ENCODE results near the gene DNAJC22.
"Not testable (repeated sequence)": the region's sequence is repeated elsewhere in the genome, so short reads cannot be mapped to it uniquely, and the experiment has no call there.

Gene DNAJC22

DNA sequence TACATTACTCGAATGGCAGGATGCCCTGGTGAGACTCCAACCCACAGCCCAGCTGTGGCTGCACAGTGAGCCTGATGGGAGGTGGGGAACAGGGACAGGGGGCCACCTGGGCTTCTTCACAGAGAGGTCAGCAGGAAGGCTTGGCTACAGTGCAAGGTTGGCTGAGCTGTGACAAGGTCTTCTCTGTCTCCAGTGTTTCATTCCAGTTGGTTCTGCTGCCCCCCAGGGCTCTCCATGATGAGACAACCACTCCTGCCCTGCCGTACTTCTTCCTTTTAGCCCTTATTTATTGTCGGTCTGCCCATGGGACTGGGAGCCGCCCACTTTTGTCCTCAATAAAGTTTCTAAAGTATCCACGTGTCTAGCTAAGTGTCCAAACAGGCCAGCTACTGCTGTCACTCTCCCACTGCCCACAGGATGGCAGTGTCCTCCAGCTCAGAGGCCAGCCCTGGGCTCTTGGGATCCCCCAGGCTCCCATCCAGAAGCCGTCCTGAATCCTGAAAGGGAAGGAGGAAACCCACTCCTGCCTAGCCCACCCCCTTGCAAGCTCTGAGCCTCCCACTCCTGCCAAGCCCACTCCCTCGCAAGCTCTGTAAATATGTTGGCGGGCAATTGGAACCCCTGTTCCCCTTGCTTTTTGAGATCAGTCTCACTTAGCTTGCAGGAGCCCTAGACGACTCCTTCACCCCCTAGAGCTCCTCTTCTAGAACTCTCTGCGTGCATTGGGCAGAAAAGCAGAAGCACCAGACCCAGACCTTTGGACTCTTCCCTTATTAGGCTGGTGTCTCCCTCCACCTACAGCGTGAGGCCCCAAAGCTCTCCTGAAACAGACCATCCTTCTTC is 15.1 kb upstream of the DNAJC22 start:
- peak; percentile 84 for DNase-seq (ENCODE audit: low spot score)

DNA sequence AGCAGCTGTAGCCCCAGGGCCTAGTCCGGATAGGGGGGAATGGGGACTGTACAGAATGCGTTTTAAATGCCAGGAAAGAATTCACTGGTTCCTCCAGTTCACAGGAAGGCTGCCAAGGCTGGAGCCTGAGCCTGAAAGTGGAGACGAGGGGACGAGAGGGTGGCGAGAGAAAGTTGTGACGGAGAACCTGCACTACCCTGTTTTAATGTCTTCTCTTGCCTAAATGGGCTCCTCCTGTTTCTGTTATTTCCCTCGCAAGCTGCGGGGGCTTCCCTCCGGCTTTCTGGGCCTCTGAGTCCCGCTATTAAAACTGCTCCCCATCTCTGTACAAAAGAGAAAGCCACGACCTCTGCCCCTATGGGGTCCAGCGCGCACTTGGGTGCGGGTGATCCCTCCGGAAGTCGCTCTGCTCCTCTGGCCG is 14.2 kb upstream of the DNAJC22 start:
- DNase-seq (ENCODE audit: low spot score): no peak

DNA sequence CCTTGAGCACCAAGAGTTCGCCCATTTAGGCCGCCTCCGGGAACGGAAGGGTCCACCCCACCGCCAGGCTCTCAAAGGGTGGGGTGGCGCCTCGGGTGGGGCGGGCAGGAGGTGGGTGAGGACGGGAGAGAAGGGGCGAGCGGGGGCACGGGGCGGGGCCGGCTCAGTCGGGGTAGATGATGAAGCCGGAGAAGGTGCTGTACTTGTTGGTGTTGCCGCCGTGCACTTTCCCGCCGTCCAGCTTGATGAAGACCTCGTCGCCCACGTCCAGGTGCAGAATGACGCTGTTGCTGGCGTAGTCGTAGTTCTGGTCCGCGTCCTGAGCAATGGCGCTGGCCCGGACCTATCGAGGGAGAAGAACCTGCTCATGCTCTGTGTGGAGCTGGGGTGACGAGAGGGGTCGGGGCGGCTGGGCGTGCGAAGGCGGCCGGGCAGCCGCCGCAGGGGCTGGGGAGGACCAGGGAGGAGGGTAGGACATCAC is 13.8 kb upstream of the DNAJC22 start:
- no peak for DNase-seq (ENCODE audit: low spot score)

DNA sequence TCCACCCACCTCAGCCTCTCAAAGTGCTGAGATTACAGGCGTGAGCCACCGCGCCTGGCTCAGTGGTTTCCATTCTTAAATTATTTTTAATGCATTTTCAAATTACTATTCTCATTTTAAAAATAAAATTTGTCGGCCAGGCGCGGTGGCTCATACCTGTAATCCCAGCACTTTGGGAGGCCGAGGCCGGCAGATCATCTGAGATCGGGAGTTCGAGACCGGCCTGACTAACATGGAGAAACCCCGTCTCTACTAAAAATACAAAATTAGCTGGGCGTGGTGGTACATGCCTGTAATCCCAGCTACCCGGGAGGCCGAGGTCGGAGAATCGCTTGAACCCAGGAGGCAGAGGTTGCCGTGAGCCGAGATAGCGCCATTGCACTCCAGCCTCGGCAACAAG is 12.9 kb upstream of the DNAJC22 start:
- not testable (repeated sequence) for DNase-seq (ENCODE audit: low spot score)

DNA sequence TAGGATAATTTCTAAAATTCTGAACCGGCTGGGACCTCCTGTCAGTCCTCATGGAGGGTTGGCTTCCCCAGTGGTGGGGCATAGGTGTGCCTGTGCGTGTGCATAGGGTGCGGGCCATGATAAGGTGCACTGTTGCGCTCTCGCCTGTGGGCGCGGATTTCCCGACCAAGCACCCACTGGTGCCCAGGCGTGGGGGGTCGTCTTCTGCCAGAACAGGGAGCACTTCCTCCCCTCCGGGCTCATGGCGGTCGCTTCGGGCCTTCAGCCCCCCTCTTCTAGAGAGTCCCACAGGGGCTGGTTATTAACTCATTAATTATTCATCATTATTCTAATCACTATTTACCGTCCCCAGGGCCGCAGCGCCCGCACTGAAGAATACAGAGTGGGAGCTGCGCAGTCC is 12.5 kb upstream of the DNAJC22 start:
- DNase-seq (ENCODE audit: low spot score): no peak

DNA sequence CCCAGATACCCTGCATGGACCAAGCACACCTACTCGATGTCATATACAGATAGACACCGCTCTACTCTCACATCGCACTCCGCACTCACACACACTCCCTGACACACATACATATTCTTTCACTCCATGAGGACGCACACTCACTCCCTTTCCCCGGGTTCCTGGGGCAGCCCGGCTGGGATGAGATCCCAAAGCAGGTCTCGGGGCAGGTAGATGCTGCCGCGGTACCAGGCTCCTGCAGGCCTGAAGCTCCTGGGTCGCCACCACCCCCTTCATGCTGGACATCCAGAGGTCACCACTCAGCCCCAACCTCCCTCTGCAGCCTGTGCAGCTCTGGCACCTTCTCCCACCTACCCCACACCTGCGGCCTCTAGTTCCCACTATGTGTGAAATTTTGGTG is 12.0 kb upstream of the DNAJC22 start:
- DNase-seq (ENCODE audit: low spot score): no peak

DNA sequence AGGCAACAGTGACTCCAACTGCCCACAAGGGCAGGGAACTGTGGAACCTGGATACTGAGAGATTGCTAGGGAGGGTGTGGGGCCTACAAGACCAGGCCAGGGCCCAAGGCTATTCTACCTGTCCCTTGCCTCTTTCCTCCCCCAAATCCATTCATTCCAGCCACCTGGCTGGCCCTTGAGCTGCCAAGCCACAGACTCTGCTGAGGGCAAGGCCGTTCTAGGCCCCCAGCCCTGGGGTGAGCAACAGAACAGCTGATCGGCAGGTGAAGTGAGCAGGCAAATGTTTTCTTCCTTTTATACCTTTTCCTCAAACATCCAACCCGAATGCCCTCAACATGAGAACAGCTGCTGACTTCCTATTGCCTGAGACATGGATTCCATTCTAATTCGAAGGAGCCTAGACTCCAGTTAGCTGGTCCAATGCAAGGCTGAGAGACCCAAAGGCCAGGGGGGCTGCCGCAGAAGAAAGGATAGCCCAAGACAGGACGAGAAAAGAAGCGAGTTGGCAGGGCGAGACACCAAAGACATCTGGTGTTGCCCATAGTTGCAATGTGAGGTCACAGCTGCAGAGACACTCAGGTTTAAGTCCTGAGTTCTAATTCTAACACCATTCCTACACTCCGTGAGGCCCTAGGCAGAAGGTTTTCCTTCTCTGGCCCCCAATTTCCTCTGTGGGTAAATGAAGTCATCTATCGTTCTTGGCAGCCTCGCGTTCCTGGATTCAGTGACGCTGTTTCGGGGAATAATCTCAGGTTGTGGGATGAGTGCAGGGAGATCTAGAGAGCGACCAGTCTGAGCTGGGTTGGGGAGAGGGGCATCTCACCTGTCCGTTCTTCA is 11.4 kb upstream of the DNAJC22 start:
- DNase-seq (ENCODE audit: low spot score): no peak

DNA sequence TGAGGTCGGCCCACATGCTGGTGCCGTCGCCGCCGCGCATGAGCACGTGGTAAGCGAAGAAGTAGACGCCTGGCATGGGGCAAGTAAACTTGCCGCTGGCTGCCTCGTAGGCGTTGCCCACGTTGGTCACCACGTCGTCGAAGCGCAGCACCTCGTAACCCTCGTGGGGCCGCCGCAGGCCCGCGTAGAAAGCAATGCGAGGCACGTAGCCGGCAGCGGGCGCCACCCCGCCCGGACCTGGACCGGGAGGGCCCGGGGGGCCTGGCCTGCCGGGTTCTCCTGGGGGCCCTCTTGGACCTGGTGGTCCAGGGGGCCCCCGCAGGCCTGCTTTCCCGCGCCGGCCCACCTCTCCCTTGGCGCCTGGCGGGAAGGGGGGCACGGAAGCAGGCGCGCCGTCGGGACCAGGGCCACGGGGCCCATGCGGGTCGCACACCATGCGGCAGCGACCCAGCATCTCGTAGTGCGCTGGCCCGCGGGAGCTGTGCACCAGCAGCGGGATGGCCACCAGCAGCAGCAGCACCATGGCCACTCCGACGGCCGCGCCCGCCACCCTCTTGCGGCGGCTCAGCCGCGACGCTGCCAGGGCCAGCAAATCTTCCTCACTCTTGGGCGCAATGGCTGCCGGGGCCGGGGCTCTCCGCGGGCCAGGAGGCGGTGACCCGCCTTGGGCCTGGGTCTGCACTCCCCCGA is 10.6 kb upstream of the DNAJC22 start:
- no peak for DNase-seq (ENCODE audit: low spot score)

DNA sequence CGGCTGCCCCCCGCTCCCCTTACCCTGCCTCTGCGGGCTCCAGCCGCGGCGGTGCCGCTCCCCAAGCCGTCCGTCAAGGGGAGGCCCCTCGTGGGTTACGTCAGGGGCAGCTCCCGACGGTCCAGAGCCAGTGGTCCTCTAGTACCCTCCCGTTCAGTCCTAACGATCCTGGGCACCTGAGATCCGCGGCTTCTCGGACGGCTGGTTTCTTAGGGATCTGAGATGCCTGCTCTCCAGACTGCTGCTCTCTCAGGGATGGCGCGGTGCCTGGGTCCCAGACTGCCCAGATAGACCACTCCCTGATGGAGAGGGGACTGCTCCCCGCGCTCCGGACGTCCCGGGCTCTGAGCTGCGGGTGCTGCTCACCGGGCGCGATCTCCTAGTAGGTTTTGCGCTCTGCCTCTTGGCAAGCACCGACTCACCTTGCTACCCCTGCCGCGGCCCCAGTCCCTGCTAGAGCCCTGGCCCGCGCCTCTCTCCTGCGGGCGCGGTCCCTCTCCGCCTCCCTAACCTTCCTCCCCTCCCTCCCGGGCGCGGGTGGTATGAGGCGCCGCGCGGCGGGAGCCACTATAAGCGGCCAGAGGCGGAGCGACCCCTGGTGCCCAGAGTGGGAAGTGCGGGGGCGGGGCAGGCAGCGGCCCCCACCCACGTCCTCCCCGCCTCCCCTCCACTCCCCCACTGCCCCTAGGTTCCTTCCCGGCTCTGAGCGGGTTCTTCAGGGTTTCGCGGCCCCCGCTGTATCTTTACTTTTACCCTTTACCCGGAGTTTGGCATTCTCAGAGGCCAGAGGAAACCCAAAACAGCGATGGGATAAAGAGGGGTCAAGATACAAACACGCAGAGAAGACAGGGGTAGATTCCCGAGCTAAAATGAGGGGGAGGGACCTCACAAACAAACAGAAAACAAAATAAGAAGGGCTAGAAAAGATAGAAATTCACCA is 9.8 kb upstream of the DNAJC22 start, which contains the start of gene C1QL4:
Gene C1QL4 (minus strand): TSS at position 544 of the 940 bp plus-strand sequence. CDS start 711 bp downstream, outside the sequence.
- peak; percentile 81 for DNase-seq (ENCODE audit: low spot score)

DNA sequence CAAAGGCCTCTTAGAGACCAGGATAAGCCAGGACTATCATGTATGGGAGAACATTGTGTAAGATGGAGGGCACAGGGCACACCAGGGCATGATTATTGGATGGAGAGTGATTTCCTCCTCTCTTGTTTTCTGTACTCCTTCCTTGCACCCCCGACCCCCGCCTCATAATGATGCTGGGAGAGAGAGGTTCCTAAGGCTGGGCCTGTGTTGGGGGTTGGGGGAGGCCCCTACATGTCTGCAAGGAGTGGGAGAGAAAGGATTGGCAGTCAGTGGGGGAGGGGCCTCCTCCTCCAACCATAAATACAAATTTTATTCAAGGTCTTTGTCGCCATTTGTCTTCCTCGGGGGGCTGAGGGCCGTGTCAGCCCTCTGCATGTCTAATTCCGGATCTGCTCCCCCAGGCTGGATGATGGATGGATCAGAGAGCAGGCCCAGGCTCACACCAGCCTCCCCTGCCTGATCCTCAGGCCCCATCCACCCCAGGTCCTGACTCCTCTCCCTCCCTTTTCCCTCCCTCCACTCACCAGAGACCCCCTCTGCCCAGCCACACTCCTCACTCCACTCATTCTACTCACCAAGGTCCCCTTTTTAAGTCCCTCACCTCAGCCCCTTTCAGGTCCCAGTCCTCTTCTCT is 7.7 kb upstream of the DNAJC22 start:
- no peak for DNase-seq (ENCODE audit: low spot score)

DNA sequence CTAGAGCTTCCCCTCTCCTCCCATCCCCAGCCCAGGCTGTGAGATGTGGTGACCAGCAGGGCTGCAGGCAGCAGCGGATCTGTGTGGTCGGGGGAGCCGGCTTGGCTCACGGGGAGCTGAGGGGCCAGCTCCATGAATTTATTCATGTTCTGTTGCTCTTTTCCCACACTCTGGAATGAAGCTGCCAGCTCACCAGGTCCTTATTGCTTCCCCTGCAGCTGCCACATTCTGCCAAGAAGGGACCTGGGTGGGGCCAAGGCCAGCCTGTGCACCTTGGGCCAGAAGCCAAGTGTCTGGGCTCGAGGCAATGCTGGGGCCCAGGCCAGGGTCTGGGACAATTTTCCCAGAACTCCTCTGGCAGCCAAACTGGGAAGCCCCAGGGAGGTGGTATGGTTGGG is 7.2 kb upstream of the DNAJC22 start:
- no peak for DNase-seq (ENCODE audit: low spot score)

DNA sequence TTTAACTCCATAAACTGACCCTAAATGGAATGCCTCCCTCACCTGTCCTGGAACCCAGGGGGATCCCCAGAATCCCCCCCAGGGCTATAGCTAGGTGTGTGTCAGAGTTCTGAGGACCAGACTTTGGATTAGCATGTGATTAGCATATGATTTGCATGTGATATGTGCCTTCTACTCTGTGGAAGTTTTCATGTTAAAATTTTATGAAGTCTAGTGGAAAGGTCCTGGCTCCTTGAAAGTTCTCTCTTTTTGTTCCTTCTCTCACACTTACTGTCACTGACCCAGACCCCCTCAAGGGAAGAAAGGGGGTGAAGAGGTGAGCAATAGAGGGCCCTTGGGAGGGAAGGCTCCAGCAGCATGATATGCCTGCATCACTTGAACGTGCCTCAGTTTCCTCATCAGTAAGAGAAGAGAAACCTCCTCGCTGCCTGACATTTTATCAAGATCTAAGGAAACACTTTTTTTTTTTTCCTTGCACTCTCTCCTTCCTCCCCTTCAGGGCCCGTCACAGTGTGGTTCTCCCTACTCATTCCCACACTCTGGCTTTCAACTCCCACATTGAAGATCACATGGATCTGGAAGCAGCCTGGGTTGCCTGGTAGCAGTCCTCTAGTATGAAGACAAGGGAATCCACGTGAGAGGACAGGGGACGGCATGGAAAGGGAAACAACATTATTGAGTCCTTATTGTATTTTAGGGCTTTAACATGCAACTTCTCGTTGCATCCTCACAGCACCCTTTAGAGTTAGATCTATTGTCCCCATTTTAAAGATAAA is 6.4 kb upstream of the DNAJC22 start:
- no peak for DNase-seq (ENCODE audit: low spot score)

DNA sequence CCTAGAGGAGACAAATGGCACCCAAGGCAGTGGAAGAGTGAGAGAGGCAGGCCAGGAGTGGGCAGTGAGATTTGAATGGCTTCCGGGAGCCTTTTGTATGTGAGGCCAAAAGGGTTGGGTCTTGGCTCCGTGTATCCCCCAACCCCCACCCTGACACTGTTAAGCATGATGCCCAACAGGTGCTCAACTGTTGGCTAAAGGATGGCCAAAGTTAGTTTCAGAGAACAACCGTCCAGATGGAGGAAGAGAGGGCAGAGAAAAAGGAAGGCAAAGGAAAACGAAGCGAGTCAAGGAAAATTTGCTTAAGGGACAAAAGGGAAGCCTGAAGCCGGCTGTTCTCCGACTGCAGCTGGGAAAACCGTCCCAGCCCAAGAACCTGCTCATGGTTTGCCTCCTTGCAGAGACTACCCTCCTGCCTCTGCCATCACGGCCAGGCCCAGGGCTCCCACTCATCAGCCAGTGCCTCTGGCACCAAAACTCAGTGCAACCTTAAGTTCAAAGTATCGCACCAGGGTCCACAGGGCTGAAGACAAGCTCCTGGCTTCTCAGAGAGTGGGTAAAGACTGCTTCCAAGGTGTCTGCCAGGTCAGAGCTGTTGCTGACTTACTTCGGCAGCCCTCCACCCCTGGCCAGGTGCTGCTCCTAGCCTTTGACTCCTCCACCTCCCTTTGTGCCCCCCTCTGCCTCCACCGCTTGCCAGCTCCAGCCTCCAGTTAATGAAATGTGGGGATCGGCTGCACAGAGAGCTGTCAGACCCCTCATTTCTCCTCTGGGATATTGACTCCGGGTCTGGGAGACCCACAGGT is 5.5 kb upstream of the DNAJC22 start:
- no peak for DNase-seq (ENCODE audit: low spot score)

DNA sequence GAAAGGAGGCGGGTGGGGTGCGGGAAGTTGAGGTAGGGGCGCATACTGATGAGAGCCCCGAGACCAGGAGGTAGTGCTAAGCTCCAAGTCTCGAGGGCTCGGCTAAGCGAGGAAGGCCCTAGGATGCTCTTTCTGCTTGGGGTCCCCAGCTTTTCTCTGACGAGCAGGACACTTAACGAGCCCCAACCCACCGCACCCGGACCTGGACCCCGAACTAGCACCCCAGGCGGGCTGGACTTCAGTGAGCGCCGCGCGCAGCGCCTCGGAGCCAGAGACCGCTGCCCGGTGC is 5.0 kb upstream of the DNAJC22 start:
- no peak for DNase-seq (ENCODE audit: low spot score)

DNA sequence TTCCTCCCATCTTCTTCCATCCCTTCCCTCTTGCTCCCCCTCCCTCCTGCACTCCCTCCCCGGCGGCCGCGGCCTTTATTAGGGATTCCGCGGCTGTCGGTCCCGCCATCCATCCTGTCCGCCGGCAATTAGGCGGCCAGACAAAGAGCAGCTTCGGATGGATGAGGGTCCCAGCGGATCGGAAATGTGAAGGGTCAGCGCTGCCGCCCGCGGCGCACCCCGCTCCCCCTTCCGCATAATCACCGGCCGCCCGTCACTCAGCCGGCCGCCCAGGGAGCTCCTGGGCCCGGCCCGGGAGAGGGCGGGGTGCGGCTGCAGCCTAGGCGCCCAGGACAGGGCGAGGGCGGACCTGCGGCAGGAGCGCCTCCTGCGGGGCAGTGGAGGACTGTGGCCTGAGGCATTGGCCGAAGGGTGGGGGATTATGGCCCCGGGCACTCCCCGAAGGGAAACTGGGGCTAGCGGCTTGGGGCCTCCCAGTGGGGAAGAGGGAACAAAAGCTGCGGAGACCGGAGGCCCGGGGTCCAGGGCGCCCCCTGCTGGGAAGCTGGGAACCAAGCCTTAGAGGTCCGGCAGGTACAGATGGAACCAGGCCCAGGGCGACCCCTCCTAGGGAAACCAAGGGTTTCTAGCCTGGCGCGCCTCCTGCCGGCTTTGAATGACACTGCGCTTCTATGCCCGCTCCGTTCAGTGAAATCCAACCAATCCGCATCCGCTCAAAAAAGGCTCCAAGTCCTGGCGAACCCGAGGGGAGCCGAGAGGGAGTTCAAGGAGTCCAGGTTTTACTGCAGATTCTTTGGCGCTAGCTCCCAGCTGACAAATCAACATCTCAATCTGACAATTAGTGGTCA is 4.4 kb upstream of the DNAJC22 start:
- DNase-seq (ENCODE audit: low spot score): no peak

DNA sequence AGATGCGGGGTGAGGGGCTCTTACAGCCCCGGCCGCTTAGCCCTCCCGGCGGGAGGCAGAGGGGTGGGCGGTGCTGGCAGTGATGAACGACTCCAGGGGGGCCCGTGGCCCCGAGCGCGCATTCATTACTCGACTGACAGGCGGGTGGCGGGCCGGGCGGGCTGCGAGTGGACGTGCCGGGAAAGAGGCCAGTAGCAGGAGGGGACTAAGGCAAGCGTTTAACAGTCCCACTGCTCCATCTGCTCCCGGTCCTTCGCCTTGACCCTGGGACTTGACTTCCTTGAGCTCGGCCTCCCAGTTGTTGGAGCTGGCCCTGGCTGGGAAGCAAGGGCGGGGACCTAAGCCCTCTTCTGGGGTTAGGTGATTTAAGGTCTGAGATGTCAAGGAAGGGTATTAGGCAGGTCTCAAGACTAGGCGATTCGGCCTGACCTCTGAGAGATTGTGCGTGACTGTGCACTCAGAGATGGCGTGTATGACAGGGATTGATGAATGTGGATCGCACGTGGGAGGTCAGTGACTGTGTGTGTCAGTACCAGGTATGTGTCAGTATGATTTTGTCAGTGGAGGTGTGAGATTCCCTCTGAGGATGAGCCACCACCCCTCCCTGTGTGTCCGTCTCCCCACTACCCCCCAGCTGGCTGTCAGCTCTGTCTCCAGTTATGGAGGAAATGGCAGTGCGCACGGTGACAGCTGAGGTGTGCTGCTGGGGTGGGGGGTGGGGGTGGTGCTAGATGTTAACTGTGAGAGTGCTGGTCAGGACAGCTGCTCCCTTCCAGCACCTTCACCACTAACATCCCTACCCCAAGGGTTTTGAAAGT is 3.6 kb upstream of the DNAJC22 start:
- DNase-seq (ENCODE audit: low spot score): no peak

DNA sequence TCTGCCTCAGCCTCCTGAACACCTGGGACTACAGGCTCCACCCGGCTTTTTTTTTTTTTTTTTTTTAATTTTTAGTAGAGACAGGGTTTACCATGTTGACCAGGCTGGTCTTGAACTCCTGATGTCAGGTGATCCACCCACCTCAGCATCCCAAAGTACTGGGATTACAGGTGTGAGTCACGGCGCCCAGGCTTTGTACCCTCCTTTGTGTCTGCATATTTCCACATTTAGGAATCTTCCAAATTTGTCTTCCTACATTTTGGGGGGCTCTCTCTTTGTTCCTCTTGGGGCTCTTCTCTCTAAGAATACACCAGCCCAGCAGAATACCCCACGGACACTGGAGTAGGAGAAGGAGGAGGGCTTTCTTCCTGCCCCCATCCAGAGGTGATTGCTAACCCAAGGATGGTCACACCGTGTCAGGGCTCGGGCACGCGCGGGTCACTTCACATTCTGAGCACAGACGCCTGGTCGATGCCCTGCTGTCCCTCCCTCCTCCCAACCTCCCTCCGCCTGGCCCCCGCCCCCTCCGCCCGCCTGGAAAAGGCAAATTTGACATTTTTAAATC is 2.1 kb upstream of the DNAJC22 start:
- DNase-seq (ENCODE audit: low spot score): no peak

Data from COLO829 (cell line).